MM.1S (cell line): ENCODE measurements around the gene AZIN2.

Experiments
- DNase-seq: peaks from one replicate; pipeline ENCODE4 v3.0.0-alpha.2; 2015
- H2AFZ ChIP-seq: fragments of 300-600 bp; sonication (generic); 2 replicates; pipeline ENCODE4 v1.6.0; 2016; ENCODE audit warnings: antibody characterized with exemption, low read length
- H3F3A ChIP-seq: fragments of 300-600 bp; sonication (generic); 2 replicates; pipeline ENCODE4 v1.6.1; 2016; ENCODE audit warnings: mild to moderate bottlenecking, antibody characterized with exemption, low read length, moderate library complexity, mixed read lengths; ENCODE audit not compliant: insufficient read depth
- H3K27ac ChIP-seq: fragments of 300-600 bp; sonication (generic); 2 replicates; pipeline ENCODE4 v1.5.1; 2016; ENCODE audit warnings: mild to moderate bottlenecking, low read length
- H3K27me3 ChIP-seq: fragments of 300-600 bp; sonication (generic); replicated peaks from 2 replicates; pipeline ENCODE4 v1.6.0; 2016; ENCODE audit warnings: low read length; ENCODE audit not compliant: insufficient read depth
- H3K36me3 ChIP-seq: fragments of 300-600 bp; sonication (generic); replicated peaks from 2 replicates; pipeline ENCODE4 v1.6.1; 2016; ENCODE audit warnings: mild to moderate bottlenecking, low read length, mixed read lengths; ENCODE audit not compliant: insufficient read depth
- H3K4me1 ChIP-seq: fragments of 300-600 bp; sonication (generic); 2 replicates; pipeline ENCODE4 v1.6.1; 2016; ENCODE audit warnings: low read length, mixed read lengths
- H3K4me2 ChIP-seq: fragments of 300-600 bp; sonication (generic); 2 replicates; pipeline ENCODE4 v1.6.0; 2016; ENCODE audit warnings: low read depth, low read length
- H3K4me3 ChIP-seq: fragments of 300-600 bp; sonication (generic); 2 replicates; pipeline ENCODE4 v1.5.1; 2016; ENCODE audit warnings: low read length, mixed read lengths
- H3K79me2 ChIP-seq: fragments of 300-600 bp; sonication (generic); 2 replicates; pipeline ENCODE4 v1.6.1; 2016; ENCODE audit warnings: mixed run types, low read length, mixed read lengths
- H3K9ac ChIP-seq: fragments of 300-600 bp; sonication (generic); 2 replicates; pipeline ENCODE4 v1.6.1; 2016; ENCODE audit warnings: low read length, mixed read lengths
- H3K9me2 ChIP-seq: fragments of 300-600 bp; sonication (generic); replicated peaks from 2 replicates; pipeline ENCODE4 v1.6.1; 2016; ENCODE audit warnings: mild to moderate bottlenecking, low read length, mixed read lengths; ENCODE audit not compliant: insufficient read depth
- H3K9me3 ChIP-seq: fragments of 300-600 bp; sonication (generic); replicated peaks from 2 replicates; pipeline ENCODE4 v1.6.1; 2016; ENCODE audit warnings: mild to moderate bottlenecking, low read length, mixed read lengths; ENCODE audit not compliant: insufficient read depth
- H4K20me1 ChIP-seq: fragments of 300-600 bp; sonication (generic); 2 replicates; pipeline ENCODE4 v1.6.1; 2016; ENCODE audit warnings: mild to moderate bottlenecking, low read length, moderate library complexity, mixed read lengths; ENCODE audit not compliant: insufficient read depth
- EZH2 ChIP-seq: fragments of 300-600 bp; sonication (generic); optimal IDR thresholded peaks from 2 replicates; pipeline ENCODE3; 2017; ENCODE audit warnings: low read depth, mild to moderate bottlenecking, antibody characterized with exemption, low read length, mixed read lengths
- EZH2phosphoT487 ChIP-seq: fragments of 300-600 bp; sonication (generic); IDR thresholded peaks from 2 replicates; pipeline ENCODE4 v1.6.1; 2018; ENCODE audit warnings: antibody characterized with exemption, low read length
- TF ChIP-seq, protein P1 (sequence below): fragments of 300-600 bp; sonication (generic); IDR thresholded peaks from 2 replicates; pipeline ENCODE4 v1.5.1; 2016; ENCODE audit warnings: antibody characterized with exemption, low read length, mixed read lengths

AZIN2 gene

DNA sequence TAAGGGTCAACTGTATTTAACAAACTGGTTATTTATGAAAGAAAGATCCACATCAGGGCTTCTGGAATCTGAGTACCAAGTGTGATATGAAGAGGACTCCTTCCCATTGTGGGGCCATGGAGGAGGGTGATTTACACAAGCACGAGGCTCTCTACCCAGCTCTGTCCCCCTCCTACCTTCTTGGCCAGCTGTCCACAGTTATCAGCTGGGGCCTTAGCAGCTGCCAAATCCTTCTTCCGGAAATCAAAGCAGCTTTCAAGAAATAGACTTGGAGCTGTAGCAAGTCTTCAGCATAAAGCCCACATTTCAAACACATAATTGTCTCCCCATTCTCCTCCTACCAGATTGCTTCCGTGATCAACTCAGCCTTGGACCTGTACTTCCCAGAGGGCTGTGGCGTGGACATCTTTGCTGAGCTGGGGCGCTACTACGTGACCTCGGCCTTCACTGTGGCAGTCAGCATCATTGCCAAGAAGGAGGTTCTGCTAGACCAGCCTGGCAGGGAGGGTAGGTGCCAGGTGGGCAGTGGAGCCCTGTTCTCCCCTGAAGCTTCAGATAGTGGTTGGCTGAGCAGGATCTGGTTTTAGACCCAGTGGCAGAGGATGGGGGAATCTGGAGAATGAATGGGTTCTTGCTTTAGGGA is 15.5 kb downstream of the AZIN2 start:
- TF ChIP-seq EZH2phosphoT487 (no peak), EZH2 (no peak)
- TF ChIP-seq, protein P1, sequence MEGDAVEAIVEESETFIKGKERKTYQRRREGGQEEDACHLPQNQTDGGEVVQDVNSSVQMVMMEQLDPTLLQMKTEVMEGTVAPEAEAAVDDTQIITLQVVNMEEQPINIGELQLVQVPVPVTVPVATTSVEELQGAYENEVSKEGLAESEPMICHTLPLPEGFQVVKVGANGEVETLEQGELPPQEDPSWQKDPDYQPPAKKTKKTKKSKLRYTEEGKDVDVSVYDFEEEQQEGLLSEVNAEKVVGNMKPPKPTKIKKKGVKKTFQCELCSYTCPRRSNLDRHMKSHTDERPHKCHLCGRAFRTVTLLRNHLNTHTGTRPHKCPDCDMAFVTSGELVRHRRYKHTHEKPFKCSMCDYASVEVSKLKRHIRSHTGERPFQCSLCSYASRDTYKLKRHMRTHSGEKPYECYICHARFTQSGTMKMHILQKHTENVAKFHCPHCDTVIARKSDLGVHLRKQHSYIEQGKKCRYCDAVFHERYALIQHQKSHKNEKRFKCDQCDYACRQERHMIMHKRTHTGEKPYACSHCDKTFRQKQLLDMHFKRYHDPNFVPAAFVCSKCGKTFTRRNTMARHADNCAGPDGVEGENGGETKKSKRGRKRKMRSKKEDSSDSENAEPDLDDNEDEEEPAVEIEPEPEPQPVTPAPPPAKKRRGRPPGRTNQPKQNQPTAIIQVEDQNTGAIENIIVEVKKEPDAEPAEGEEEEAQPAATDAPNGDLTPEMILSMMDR = no peak
- no peak overlapping the region for H3K4me3 ChIP-seq
- H3K9me3 ChIP-seq = no peaks in the 10 kb centered on the region
- H3K27me3 ChIP-seq = no peaks in the 10 kb centered on the region
- H3K4me2 ChIP-seq = no peak overlapping the region
- H3F3A ChIP-seq = peaks cover 20% of the 10 kb centered on the region
- H3K4me1 ChIP-seq = peaks cover 35% of the 10 kb centered on the region
- no peaks in the 10 kb centered on the region for H3K36me3 ChIP-seq
- no peak overlapping the region for H3K9ac ChIP-seq
- H2AFZ ChIP-seq = no peak overlapping the region
- H3K9me2 ChIP-seq = no peaks in the 10 kb centered on the region
- H4K20me1 ChIP-seq = no peaks in the 10 kb centered on the region
- DNase-seq = no peak
- no peak overlapping the region for H3K27ac ChIP-seq
- no peaks in the 10 kb centered on the region for H3K79me2 ChIP-seq

DNA sequence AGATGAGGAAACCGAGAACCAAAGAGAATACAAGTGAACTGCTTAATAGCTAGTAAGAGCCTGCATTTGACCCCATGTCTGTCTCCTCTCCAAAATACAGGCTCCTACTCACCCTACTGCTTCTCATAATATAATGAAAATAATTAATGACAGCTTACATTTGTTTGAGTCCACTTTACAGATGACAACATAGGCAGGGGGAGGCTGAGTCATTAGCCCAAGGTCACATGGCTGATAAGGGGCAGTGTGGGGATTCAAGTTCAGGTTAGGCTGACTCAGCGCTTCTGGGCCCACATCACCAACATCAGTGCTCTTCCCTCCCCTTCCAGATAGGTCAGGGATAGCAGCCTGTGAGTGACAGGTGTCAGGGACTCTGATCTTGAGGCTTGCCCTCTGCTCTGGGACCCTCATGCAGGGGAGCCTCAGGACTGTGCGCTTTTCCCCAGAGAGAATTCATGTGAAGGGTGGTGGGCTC is 16.2 kb downstream of the AZIN2 start:
- H3K4me2 ChIP-seq = no peak overlapping the region
- no peak overlapping the region for H3K27ac ChIP-seq
- H3K36me3 ChIP-seq = no peaks in the 10 kb centered on the region
- H3K4me1 ChIP-seq = peaks cover 35% of the 10 kb centered on the region
- H3K9ac ChIP-seq = no peak overlapping the region
- H3K4me3 ChIP-seq = no peak overlapping the region
- no peaks in the 10 kb centered on the region for H4K20me1 ChIP-seq
- H3K9me2 ChIP-seq = no peaks in the 10 kb centered on the region
- no peak overlapping the region for H2AFZ ChIP-seq
- H3K79me2 ChIP-seq = no peaks in the 10 kb centered on the region
- H3K9me3 ChIP-seq = no peaks in the 10 kb centered on the region
- H3F3A ChIP-seq = peaks cover 20% of the 10 kb centered on the region
- DNase-seq = no peak
- no peak for TF ChIP-seq EZH2phosphoT487
- TF ChIP-seq, protein P1 = no peak
- TF ChIP-seq EZH2 = no peak
- no peaks in the 10 kb centered on the region for H3K27me3 ChIP-seq

DNA sequence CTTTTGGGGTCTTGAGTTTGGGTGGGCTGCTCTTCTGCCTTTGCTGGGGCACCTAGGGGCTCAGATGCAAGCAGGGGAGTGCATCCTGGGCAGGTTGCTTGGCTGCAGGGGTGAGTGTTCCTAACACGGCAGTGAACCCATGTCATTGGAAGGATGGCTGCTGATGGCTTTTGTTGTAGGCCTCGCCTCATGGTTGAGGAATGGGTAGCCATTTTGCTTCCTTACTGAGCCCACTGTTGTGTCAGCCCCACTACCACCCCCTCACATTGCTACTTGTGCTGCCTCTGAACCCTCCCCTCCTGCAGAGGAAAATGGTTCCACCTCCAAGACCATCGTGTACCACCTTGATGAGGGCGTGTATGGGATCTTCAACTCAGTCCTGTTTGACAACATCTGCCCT is 16.8 kb downstream of the AZIN2 start:
- H3K9me2 ChIP-seq = no peaks in the 10 kb centered on the region
- H3K4me1 ChIP-seq = peaks cover 35% of the 10 kb centered on the region
- H3K4me3 ChIP-seq = no peak overlapping the region
- peaks cover 20% of the 10 kb centered on the region for H3F3A ChIP-seq
- no peak overlapping the region for H3K4me2 ChIP-seq
- TF ChIP-seq EZH2phosphoT487 (no peak), EZH2 (no peak)
- TF ChIP-seq, protein P1 = no peak
- no peaks in the 10 kb centered on the region for H3K79me2 ChIP-seq
- no peak for DNase-seq
- no peak overlapping the region for H3K27ac ChIP-seq
- H4K20me1 ChIP-seq = no peaks in the 10 kb centered on the region
- no peaks in the 10 kb centered on the region for H3K9me3 ChIP-seq
- no peaks in the 10 kb centered on the region for H3K27me3 ChIP-seq
- H2AFZ ChIP-seq = no peak overlapping the region
- no peaks in the 10 kb centered on the region for H3K36me3 ChIP-seq
- no peak overlapping the region for H3K9ac ChIP-seq
